C4-2B (cell line): ENCODE data around the gene TWIST2.

Source experiments
- CTCF ChIP-seq: fragments of 450-650 bp; conservative IDR thresholded peaks from 2 replicates; pipeline ENCODE4 v1.5.1; 2017; ENCODE audit warnings: mild to moderate bottlenecking
- ZFX ChIP-seq: fragments of 450-650 bp; IDR thresholded peaks from 2 replicates; pipeline ENCODE4 v1.6.1; 2017

GRCh38 chr2:238897911-238898311, 50.0 kb downstream of the TWIST2 start:
- TF ChIP-seq CTCF (no peak), ZFX (no peak)
